ENCODE data around the gene BAHCC1.

- TF ChIP-seq PHB2 (IDR thresholded peaks at IDR 0.05; ENCODE audit: low read depth): no peak
- TF ChIP-seq POLR2A (conservative IDR thresholded peaks at IDR 0.05): peak; percentile 36; the same call in 1 of the 2 replicates
- no peak for TF ChIP-seq CTCF (IDR thresholded peaks at IDR 0.05 in 2 of 3, conservative IDR thresholded peaks at IDR 0.05 in 1 of 3; ENCODE audit: insufficient read depth in 2 of 3, low read depth in 1 of 3, low read length in 3 of 3)
- no peak for TF ChIP-seq CUX1 (CRISPR knock-in tag; IDR thresholded peaks at IDR 0.05)
- TF ChIP-seq, protein P1, sequence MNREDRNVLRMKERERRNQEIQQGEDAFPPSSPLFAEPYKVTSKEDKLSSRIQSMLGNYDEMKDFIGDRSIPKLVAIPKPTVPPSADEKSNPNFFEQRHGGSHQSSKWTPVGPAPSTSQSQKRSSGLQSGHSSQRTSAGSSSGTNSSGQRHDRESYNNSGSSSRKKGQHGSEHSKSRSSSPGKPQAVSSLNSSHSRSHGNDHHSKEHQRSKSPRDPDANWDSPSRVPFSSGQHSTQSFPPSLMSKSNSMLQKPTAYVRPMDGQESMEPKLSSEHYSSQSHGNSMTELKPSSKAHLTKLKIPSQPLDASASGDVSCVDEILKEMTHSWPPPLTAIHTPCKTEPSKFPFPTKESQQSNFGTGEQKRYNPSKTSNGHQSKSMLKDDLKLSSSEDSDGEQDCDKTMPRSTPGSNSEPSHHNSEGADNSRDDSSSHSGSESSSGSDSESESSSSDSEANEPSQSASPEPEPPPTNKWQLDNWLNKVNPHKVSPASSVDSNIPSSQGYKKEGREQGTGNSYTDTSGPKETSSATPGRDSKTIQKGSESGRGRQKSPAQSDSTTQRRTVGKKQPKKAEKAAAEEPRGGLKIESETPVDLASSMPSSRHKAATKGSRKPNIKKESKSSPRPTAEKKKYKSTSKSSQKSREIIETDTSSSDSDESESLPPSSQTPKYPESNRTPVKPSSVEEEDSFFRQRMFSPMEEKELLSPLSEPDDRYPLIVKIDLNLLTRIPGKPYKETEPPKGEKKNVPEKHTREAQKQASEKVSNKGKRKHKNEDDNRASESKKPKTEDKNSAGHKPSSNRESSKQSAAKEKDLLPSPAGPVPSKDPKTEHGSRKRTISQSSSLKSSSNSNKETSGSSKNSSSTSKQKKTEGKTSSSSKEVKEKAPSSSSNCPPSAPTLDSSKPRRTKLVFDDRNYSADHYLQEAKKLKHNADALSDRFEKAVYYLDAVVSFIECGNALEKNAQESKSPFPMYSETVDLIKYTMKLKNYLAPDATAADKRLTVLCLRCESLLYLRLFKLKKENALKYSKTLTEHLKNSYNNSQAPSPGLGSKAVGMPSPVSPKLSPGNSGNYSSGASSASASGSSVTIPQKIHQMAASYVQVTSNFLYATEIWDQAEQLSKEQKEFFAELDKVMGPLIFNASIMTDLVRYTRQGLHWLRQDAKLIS (CRISPR knock-in tag; IDR thresholded peaks at IDR 0.05): no peak
- no peak for TF ChIP-seq TCF7L2 (IDR thresholded peaks at IDR 0.05; ENCODE audit: low read depth, low read length)
- no peak for TF ChIP-seq TGIF2 (CRISPR knock-in tag; IDR thresholded peaks at IDR 0.05)
- no peak for TF ChIP-seq MEF2A (IDR thresholded peaks at IDR 0.05; ENCODE audit: control insufficient read depth, low read depth, low read length)
- TF ChIP-seq ZNF316 (IDR thresholded peaks at IDR 0.05): no peak
- no peak for TF ChIP-seq ZNF175 (CRISPR knock-in tag; IDR thresholded peaks at IDR 0.05; ENCODE audit: low read depth)
- TF ChIP-seq FOXK1 (CRISPR knock-in tag; IDR thresholded peaks at IDR 0.05; ENCODE audit: borderline replicate concordance): no peak
- no peak for TF ChIP-seq ZNF584 (CRISPR knock-in tag; IDR thresholded peaks at IDR 0.05; ENCODE audit: low read depth)
- TF ChIP-seq SMC3 (conservative IDR thresholded peaks at IDR 0.05; ENCODE audit: insufficient read depth, low read depth, low read length): no peak
Measured at GRCh38 chr17:81388612-81389367, 6.5 kb upstream of the BAHCC1 start.
